HCT116 (cell line): ENCODE results near the gene ATP8A1. TPM values are rescaled to one million over a fixed set of nuclear protein-coding genes. Genes with fewer than 3 reads are reported as not detected.

Source experiments
- ATAC-seq: fragments of 200-7000 bp; cut with Tn5 transposase; 2 replicates; pipeline ENCODE4 v1.9.1; 2020; ENCODE audit warnings: mild to moderate bottlenecking, moderate library complexity
- BruUV-seq: library from RNA; stranded (reverse); fragments of 400-500 nt; replicated peaks from 2 replicates; lab custom pipeline; 2021; lab: Mats Ljungman, UMichigan
- CTCF ChIA-PET: fragments of 300-600 bp; sonication (Branson Sonifier 250); formaldehyde crosslinking; loops from one replicate; lab custom pipeline; 2021; ENCODE audit warnings: antibody characterized with exemption; lab: Charles Lee
- POLR2A ChIA-PET: fragments of 300-600, 350-600 bp; sonication (Branson Sonifier 250); formaldehyde crosslinking; loops from one replicate; lab custom pipeline; 2021; ENCODE audit warnings: antibody characterized with exemption; lab: Charles Lee
- RAD21 ChIA-PET, 2 experiments: fragments of 300-600 bp; sonication (Branson Sonifier 250); formaldehyde crosslinking; loops; one replicate each; lab custom pipeline; 2023; ENCODE audit warnings: low total read pairs in 2 of 2; ENCODE audit not compliant: uncharacterized antibody in 2 of 2, unreplicated experiment in 2 of 2, low non-redundant PET in 1 of 2; lab: Charles Lee
- DNase-seq: peaks from one replicate; pipeline ENCODE4 v3.0.0-alpha.2; 2010; ENCODE audit warnings: low read depth, low spot score
- H2AFZ ChIP-seq: fragments of 200-600 bp; shearing (Covaris generic), sonication (generic); 2 replicates; pipeline ENCODE4 v1.6.1; 2017; ENCODE audit warnings: low read depth, mixed run types, mixed read lengths, antibody characterized with exemption, low read length; ENCODE audit not compliant: poor library complexity, severe bottlenecking
- H3K27ac ChIP-seq: 2 replicates; pipeline ENCODE4 v1.5.1; 2012; ENCODE audit warnings: low read depth, low read length
- H3K27me3 ChIP-seq: fragments of 200-600 bp; sonication (generic); 2 replicates; pipeline ENCODE4 v1.6.1; 2016; ENCODE audit warnings: mixed run types, low read length, mixed read lengths; ENCODE audit not compliant: insufficient read depth
- H3K36me3 ChIP-seq, 2 experiments: fragments of 200-500 bp in 1 of 2; fragments of 200-600 bp in 1 of 2; sonication (Bioruptor generic) in 1 of 2; sonication (generic) in 1 of 2; 2 replicates each; pipeline versions ENCODE4 v1.5.1 to v1.6.1; 2014 to 2016; ENCODE audit warnings: low read length in 2 of 2, inconsistent platforms in 1 of 2, mixed read lengths in 1 of 2, mixed run types in 1 of 2; ENCODE audit not compliant: insufficient read depth in 2 of 2, control insufficient read depth in 1 of 2
- H3K4me1 ChIP-seq, 2 experiments: fragments of 200-600 bp in 1 of 2; sonication (generic) in 1 of 2; 2 replicates each; pipeline versions ENCODE4 v1.5.1 to v1.6.1; 2012 to 2017; ENCODE audit warnings: low read length in 2 of 2, inconsistent platforms in 1 of 2, mild to moderate bottlenecking in 1 of 2, mixed read lengths in 1 of 2, mixed run types in 1 of 2, moderate library complexity in 1 of 2; ENCODE audit not compliant: insufficient read depth in 2 of 2, control insufficient read depth in 1 of 2
- H3K4me2 ChIP-seq: fragments of 200-600 bp; sonication (generic); 2 replicates; pipeline ENCODE4 v1.6.1; 2017; ENCODE audit warnings: mixed run types, low read length, mixed read lengths
- H3K4me3 ChIP-seq, 2 experiments: fragments of 200-600 bp in 1 of 2; sonication (generic) in 1 of 2; replicated peaks in 1 of 2; 2 replicates each; pipeline ENCODE4 v1.5.1; 2011 to 2016; ENCODE audit warnings: low read length in 2 of 2, control low read depth in 1 of 2, low read depth in 1 of 2, mild to moderate bottlenecking in 1 of 2, mixed read lengths in 1 of 2, mixed run types in 1 of 2
- H3K79me2 ChIP-seq: fragments of 200-600 bp; sonication (generic); 2 replicates; pipeline ENCODE4 v1.6.1; 2017; ENCODE audit warnings: mild to moderate bottlenecking, mixed run types, low read length, moderate library complexity, mixed read lengths; ENCODE audit not compliant: insufficient read depth
- H3K9ac ChIP-seq: fragments of 200-600 bp; sonication (generic); 2 replicates; pipeline ENCODE4 v1.6.1; 2016; ENCODE audit warnings: low read length, mixed read lengths
- H3K9me2 ChIP-seq: fragments of 200-600 bp; sonication (generic), shearing (Covaris generic); 2 replicates; pipeline ENCODE4 v1.6.1; 2017; ENCODE audit warnings: mixed run types, mild to moderate bottlenecking, moderate library complexity; ENCODE audit not compliant: insufficient read depth
- H3K9me3 ChIP-seq, 2 experiments: fragments of 200-500 bp in 1 of 2; fragments of 200-600 bp in 1 of 2; sonication (Bioruptor generic) in 1 of 2; sonication (generic) in 1 of 2; 2 replicates each; pipeline ENCODE4 v1.6.1; 2014 to 2017; ENCODE audit warnings: low read length in 2 of 2, mixed read lengths in 2 of 2, inconsistent platforms in 1 of 2, low read depth in 1 of 2, mild to moderate bottlenecking in 1 of 2, mixed run types in 1 of 2, moderate library complexity in 1 of 2; ENCODE audit not compliant: control insufficient read depth in 1 of 2, insufficient read depth in 1 of 2
- H4K20me1 ChIP-seq: fragments of 200-600 bp; sonication (generic), shearing (Covaris generic); 2 replicates; pipeline ENCODE4 v1.6.1; 2017; ENCODE audit warnings: mixed run types, mild to moderate bottlenecking, moderate library complexity; ENCODE audit not compliant: insufficient read depth
- ATF3 ChIP-seq: IDR thresholded peaks from 2 replicates; pipeline ENCODE4 v1.6.1; 2012
- CBX3 ChIP-seq: IDR thresholded peaks from 2 replicates; pipeline ENCODE4 v1.6.1; 2012; ENCODE audit warnings: low read depth
- CTCF ChIP-seq, 3 experiments: fragments of 200-600 bp in 1 of 3; sonication (generic) in 1 of 3; IDR thresholded peaks in 2 of 3; conservative IDR thresholded peaks in 1 of 3; 2 replicates each; pipeline ENCODE4 v1.5.1; 2012 to 2017; ENCODE audit warnings: low read depth in 2 of 3, low read length in 2 of 3, antibody characterized with exemption in 1 of 3, borderline replicate concordance in 1 of 3, control low read depth in 1 of 3, mild to moderate bottlenecking in 1 of 3, mixed read lengths in 1 of 3, mixed run types in 1 of 3, moderate library complexity in 1 of 3; ENCODE audit not compliant: insufficient read depth in 1 of 3
- ELF1 ChIP-seq: IDR thresholded peaks from 2 replicates; pipeline ENCODE4 v1.6.1; 2012; ENCODE audit warnings: low read depth, borderline replicate concordance
- EZH2 ChIP-seq: fragments of 200-600 bp; sonication (generic); IDR thresholded peaks from 2 replicates; pipeline ENCODE4 v1.6.1; 2017; ENCODE audit warnings: antibody characterized with exemption, mixed run types
- EZH2phosphoT487 ChIP-seq: fragments of 200-600 bp; IDR thresholded peaks from 2 replicates; pipeline ENCODE4 v1.6.1; 2018; ENCODE audit warnings: antibody characterized with exemption, borderline replicate concordance
- FOSL1 ChIP-seq: IDR thresholded peaks from 2 replicates; pipeline ENCODE4 v1.6.1; 2012; ENCODE audit warnings: low read depth
- REST ChIP-seq: IDR thresholded peaks from 2 replicates; pipeline ENCODE4 v1.6.1; 2012; ENCODE audit warnings: low read depth
- SIN3A ChIP-seq: IDR thresholded peaks from 2 replicates; pipeline ENCODE4 v1.6.1; 2012; ENCODE audit warnings: low read depth
- TCF7L2 ChIP-seq: IDR thresholded peaks from 2 replicates; pipeline ENCODE4 v1.7.0; 2011; ENCODE audit warnings: borderline replicate concordance, inconsistent platforms; ENCODE audit not compliant: insufficient read depth, insufficient read length; ENCODE audit errors: extremely low read depth
- YY1 ChIP-seq: IDR thresholded peaks from 2 replicates; pipeline ENCODE4 v1.6.1; 2011; ENCODE audit warnings: low read length, low read depth, moderate library complexity, mild to moderate bottlenecking; ENCODE audit not compliant: insufficient replicate concordance; ENCODE audit errors: extremely low read depth
- ZBTB33 ChIP-seq: IDR thresholded peaks from 2 replicates; pipeline ENCODE4 v1.6.1; 2011; ENCODE audit warnings: mild to moderate bottlenecking, low read length, moderate library complexity; ENCODE audit not compliant: insufficient replicate concordance; ENCODE audit errors: extremely low read depth
- ZFX ChIP-seq: fragments of 450-650 bp; IDR thresholded peaks from 2 replicates; pipeline ENCODE4 v1.6.1; 2017
- ZNF274 ChIP-seq: fragments of 200-500 bp; sonication (Bioruptor generic); IDR thresholded peaks from 2 replicates; pipeline ENCODE4 v1.6.1; 2014; ENCODE audit warnings: mild to moderate bottlenecking, low read depth, low read length, inconsistent platforms
- intact Hi-C: fragments of 100-400 bp; cut with micrococcal nuclease; formaldehyde crosslinking; loops from 2 replicates; pipeline ENCODE4 v1.10.0; 2022
- total RNA-seq: library from RNA; stranded (reverse); gene quantifications from one replicate; pipeline ENCODE4 v1.2.1, GENCODE V29; 2021; ENCODE audit not compliant: unreplicated experiment

ATP8A1 gene
- total RNA-seq, 1 experiment from 2014 or later: 1.9 TPM

- Histone ChIP-seq H3K4me3 (no peak overlapping the region), H3K4me2 (peak overlapping the region; percentile 91)
These were observed 1.4 kb upstream of the ATP8A1 start for GRCh38 chr4:42658261-42658660.

More at GRCh38 chr4:42658261-42658660, 1.4 kb upstream of the ATP8A1 start:
- peak overlapping the region; percentile 45 for H2AFZ ChIP-seq
- no peaks in the 10 kb centered on the region for H3K79me2 ChIP-seq
- ATAC-seq: no peak
- ChIA-PET CTCF (no interaction called here), POLR2A (no interaction called here), RAD21 (no interaction called here)
- intact Hi-C loops: loop anchor here (10.0 kb wide), 1 partner anchor 373 kb away; no protein-coding TSS in a partner anchor
- TF ChIP-seq ZNF274: no peak
- no peak for TF ChIP-seq CTCF (IDR thresholded peaks at IDR 0.05 in 2 of 3, conservative IDR thresholded peaks at IDR 0.05 in 1 of 3; ENCODE audit: borderline replicate concordance in 1 of 3, insufficient read depth in 1 of 3, low read depth in 2 of 3, low read length in 2 of 3)
- TF ChIP-seq ELF1: no peak
- no peak for TF ChIP-seq ATF3
- TF ChIP-seq TCF7L2: no peak
- no peak for TF ChIP-seq FOSL1
- no peak for TF ChIP-seq EZH2phosphoT487
- no peak for TF ChIP-seq REST
- no peak for TF ChIP-seq CBX3
- no peak for TF ChIP-seq SIN3A
- TF ChIP-seq ZFX: no peak
- TF ChIP-seq ZBTB33: no peak
- TF ChIP-seq EZH2: no peak
- no peak for TF ChIP-seq YY1
- H3K27ac ChIP-seq: no peak overlapping the region
- no peaks in the 10 kb centered on the region for H3K9me3 ChIP-seq
- no peaks in the 10 kb centered on the region for H4K20me1 ChIP-seq
- H3K36me3 ChIP-seq: no peaks in the 10 kb centered on the region
- BruUV-seq: no TSS peak
- DNase-seq: no peak
- H3K9me2 ChIP-seq: no peaks in the 10 kb centered on the region
- H3K27me3 ChIP-seq: peaks cover 8% of the 10 kb centered on the region; the same call in 1 of the 2 replicates
- H3K4me1 ChIP-seq: peaks cover 9 to 22% of the 10 kb centered on the region in 2 experiments; a peak in 3 of 4 replicates
- H3K9ac ChIP-seq: no peak overlapping the region
